ENCODE measurements around the gene OLFM2. TPM values are rescaled to one million over a fixed set of nuclear protein-coding genes. Genes with fewer than 3 reads are reported as not detected.

Gene OLFM2
- total and polyA plus RNA-seq, 2 of the 4 experiments (the other 2 are of a cell fraction) = 2.7 to 5.1 TPM

- TF ChIP-seq USF2 (IDR thresholded peaks at IDR 0.05; ENCODE audit: low read depth, low read length) = no peak
- no peak for TF ChIP-seq ELK1 (IDR thresholded peaks at IDR 0.05; ENCODE audit: borderline replicate concordance, low read depth, low read length)
- TF ChIP-seq POLR2A (IDR thresholded peaks at IDR 0.05; ENCODE audit: low read depth, low read length) = no peak
- no peak for TF ChIP-seq MAZ (IDR thresholded peaks at IDR 0.05; ENCODE audit: borderline replicate concordance, low read depth, low read length)
Measured at GRCh38 chr19:9834307-9834725, 102.0 kb downstream of the OLFM2 start (continued).
